HCT116 (cell line): ENCODE data around the gene WSB1. TPM values are rescaled to one million over a fixed set of nuclear protein-coding genes. Genes with fewer than 3 reads are reported as not detected.

Experiments
- ATAC-seq: fragments of 200-7000 bp; cut with Tn5 transposase; 2 replicates; pipeline ENCODE4 v1.9.1; 2020; ENCODE audit warnings: mild to moderate bottlenecking, moderate library complexity
- BruUV-seq: library from RNA; stranded (reverse); fragments of 400-500 nt; replicated peaks from 2 replicates; lab custom pipeline; 2021; lab: Mats Ljungman, UMichigan
- CTCF ChIA-PET: fragments of 300-600 bp; sonication (Branson Sonifier 250); formaldehyde crosslinking; loops from one replicate; lab custom pipeline; 2021; ENCODE audit warnings: antibody characterized with exemption; lab: Charles Lee
- POLR2A ChIA-PET: fragments of 300-600, 350-600 bp; sonication (Branson Sonifier 250); formaldehyde crosslinking; loops from one replicate; lab custom pipeline; 2021; ENCODE audit warnings: antibody characterized with exemption; lab: Charles Lee
- RAD21 ChIA-PET, 2 experiments: fragments of 300-600 bp; sonication (Branson Sonifier 250); formaldehyde crosslinking; loops; one replicate each; lab custom pipeline; 2023; ENCODE audit warnings: low total read pairs in 2 of 2; ENCODE audit not compliant: uncharacterized antibody in 2 of 2, unreplicated experiment in 2 of 2, low non-redundant PET in 1 of 2; lab: Charles Lee
- DNase-seq: peaks from one replicate; pipeline ENCODE4 v3.0.0-alpha.2; 2010; ENCODE audit warnings: low read depth, low spot score
- H2AFZ ChIP-seq: fragments of 200-600 bp; shearing (Covaris generic), sonication (generic); 2 replicates; pipeline ENCODE4 v1.6.1; 2017; ENCODE audit warnings: low read depth, mixed run types, mixed read lengths, antibody characterized with exemption, low read length; ENCODE audit not compliant: poor library complexity, severe bottlenecking
- H3K27ac ChIP-seq: 2 replicates; pipeline ENCODE4 v1.5.1; 2012; ENCODE audit warnings: low read depth, low read length
- H3K27me3 ChIP-seq: fragments of 200-600 bp; sonication (generic); 2 replicates; pipeline ENCODE4 v1.6.1; 2016; ENCODE audit warnings: mixed run types, low read length, mixed read lengths; ENCODE audit not compliant: insufficient read depth
- H3K36me3 ChIP-seq, 2 experiments: fragments of 200-500 bp in 1 of 2; fragments of 200-600 bp in 1 of 2; sonication (Bioruptor generic) in 1 of 2; sonication (generic) in 1 of 2; 2 replicates each; pipeline versions ENCODE4 v1.5.1 to v1.6.1; 2014 to 2016; ENCODE audit warnings: low read length in 2 of 2, inconsistent platforms in 1 of 2, mixed read lengths in 1 of 2, mixed run types in 1 of 2; ENCODE audit not compliant: insufficient read depth in 2 of 2, control insufficient read depth in 1 of 2
- H3K4me1 ChIP-seq, 2 experiments: fragments of 200-600 bp in 1 of 2; sonication (generic) in 1 of 2; 2 replicates each; pipeline versions ENCODE4 v1.5.1 to v1.6.1; 2012 to 2017; ENCODE audit warnings: low read length in 2 of 2, inconsistent platforms in 1 of 2, mild to moderate bottlenecking in 1 of 2, mixed read lengths in 1 of 2, mixed run types in 1 of 2, moderate library complexity in 1 of 2; ENCODE audit not compliant: insufficient read depth in 2 of 2, control insufficient read depth in 1 of 2
- H3K4me2 ChIP-seq: fragments of 200-600 bp; sonication (generic); 2 replicates; pipeline ENCODE4 v1.6.1; 2017; ENCODE audit warnings: mixed run types, low read length, mixed read lengths
- H3K4me3 ChIP-seq, 2 experiments: fragments of 200-600 bp in 1 of 2; sonication (generic) in 1 of 2; replicated peaks in 1 of 2; 2 replicates each; pipeline ENCODE4 v1.5.1; 2011 to 2016; ENCODE audit warnings: low read length in 2 of 2, control low read depth in 1 of 2, low read depth in 1 of 2, mild to moderate bottlenecking in 1 of 2, mixed read lengths in 1 of 2, mixed run types in 1 of 2
- H3K79me2 ChIP-seq: fragments of 200-600 bp; sonication (generic); 2 replicates; pipeline ENCODE4 v1.6.1; 2017; ENCODE audit warnings: mild to moderate bottlenecking, mixed run types, low read length, moderate library complexity, mixed read lengths; ENCODE audit not compliant: insufficient read depth
- H3K9ac ChIP-seq: fragments of 200-600 bp; sonication (generic); 2 replicates; pipeline ENCODE4 v1.6.1; 2016; ENCODE audit warnings: low read length, mixed read lengths
- H3K9me2 ChIP-seq: fragments of 200-600 bp; sonication (generic), shearing (Covaris generic); 2 replicates; pipeline ENCODE4 v1.6.1; 2017; ENCODE audit warnings: mixed run types, mild to moderate bottlenecking, moderate library complexity; ENCODE audit not compliant: insufficient read depth
- H3K9me3 ChIP-seq, 2 experiments: fragments of 200-500 bp in 1 of 2; fragments of 200-600 bp in 1 of 2; sonication (Bioruptor generic) in 1 of 2; sonication (generic) in 1 of 2; 2 replicates each; pipeline ENCODE4 v1.6.1; 2014 to 2017; ENCODE audit warnings: low read length in 2 of 2, mixed read lengths in 2 of 2, inconsistent platforms in 1 of 2, low read depth in 1 of 2, mild to moderate bottlenecking in 1 of 2, mixed run types in 1 of 2, moderate library complexity in 1 of 2; ENCODE audit not compliant: control insufficient read depth in 1 of 2, insufficient read depth in 1 of 2
- H4K20me1 ChIP-seq: fragments of 200-600 bp; sonication (generic), shearing (Covaris generic); 2 replicates; pipeline ENCODE4 v1.6.1; 2017; ENCODE audit warnings: mixed run types, mild to moderate bottlenecking, moderate library complexity; ENCODE audit not compliant: insufficient read depth
- ATF3 ChIP-seq: IDR thresholded peaks from 2 replicates; pipeline ENCODE4 v1.6.1; 2012
- CBX3 ChIP-seq: IDR thresholded peaks from 2 replicates; pipeline ENCODE4 v1.6.1; 2012; ENCODE audit warnings: low read depth
- CEBPB ChIP-seq: IDR thresholded peaks from 2 replicates; pipeline ENCODE4 v1.6.1; 2012; ENCODE audit warnings: low read depth
- CTCF ChIP-seq, 3 experiments: fragments of 200-600 bp in 1 of 3; sonication (generic) in 1 of 3; IDR thresholded peaks in 2 of 3; conservative IDR thresholded peaks in 1 of 3; 2 replicates each; pipeline ENCODE4 v1.5.1; 2012 to 2017; ENCODE audit warnings: low read depth in 2 of 3, low read length in 2 of 3, antibody characterized with exemption in 1 of 3, borderline replicate concordance in 1 of 3, control low read depth in 1 of 3, mild to moderate bottlenecking in 1 of 3, mixed read lengths in 1 of 3, mixed run types in 1 of 3, moderate library complexity in 1 of 3; ENCODE audit not compliant: insufficient read depth in 1 of 3
- EGR1 ChIP-seq: IDR thresholded peaks from 2 replicates; pipeline ENCODE4 v1.6.1; 2012; ENCODE audit warnings: low read depth
- ELF1 ChIP-seq: IDR thresholded peaks from 2 replicates; pipeline ENCODE4 v1.6.1; 2012; ENCODE audit warnings: low read depth, borderline replicate concordance
- EZH2 ChIP-seq: fragments of 200-600 bp; sonication (generic); IDR thresholded peaks from 2 replicates; pipeline ENCODE4 v1.6.1; 2017; ENCODE audit warnings: antibody characterized with exemption, mixed run types
- FOSL1 ChIP-seq: IDR thresholded peaks from 2 replicates; pipeline ENCODE4 v1.6.1; 2012; ENCODE audit warnings: low read depth
- JUND ChIP-seq: IDR thresholded peaks from 2 replicates; pipeline ENCODE4 v1.6.1; 2012
- POLR2A ChIP-seq: IDR thresholded peaks from 2 replicates; pipeline ENCODE4 v1.7.0; 2011; ENCODE audit warnings: borderline replicate concordance; ENCODE audit not compliant: insufficient read depth, insufficient read length; ENCODE audit errors: extremely low read depth
- POLR2AphosphoS5 ChIP-seq: IDR thresholded peaks from 2 replicates; pipeline ENCODE4 v1.6.1; 2011; ENCODE audit warnings: mild to moderate bottlenecking, low read depth, low read length, moderate library complexity
- SIN3A ChIP-seq: IDR thresholded peaks from 2 replicates; pipeline ENCODE4 v1.6.1; 2012; ENCODE audit warnings: low read depth
- SP1 ChIP-seq: IDR thresholded peaks from 2 replicates; pipeline ENCODE4 v1.6.1; 2012; ENCODE audit warnings: low read depth
- YY1 ChIP-seq: IDR thresholded peaks from 2 replicates; pipeline ENCODE4 v1.6.1; 2011; ENCODE audit warnings: low read length, low read depth, moderate library complexity, mild to moderate bottlenecking; ENCODE audit not compliant: insufficient replicate concordance; ENCODE audit errors: extremely low read depth
- ZFX ChIP-seq: fragments of 450-650 bp; IDR thresholded peaks from 2 replicates; pipeline ENCODE4 v1.6.1; 2017
- ZNF274 ChIP-seq: fragments of 200-500 bp; sonication (Bioruptor generic); IDR thresholded peaks from 2 replicates; pipeline ENCODE4 v1.6.1; 2014; ENCODE audit warnings: mild to moderate bottlenecking, low read depth, low read length, inconsistent platforms
- intact Hi-C: fragments of 100-400 bp; cut with micrococcal nuclease; formaldehyde crosslinking; loops from 2 replicates; pipeline ENCODE4 v1.10.0; 2022
- total RNA-seq: library from RNA; stranded (reverse); gene quantifications from one replicate; pipeline ENCODE4 v1.2.1, GENCODE V29; 2021; ENCODE audit not compliant: unreplicated experiment
- TF ChIP-seq, protein P1 (sequence below): IDR thresholded peaks from 2 replicates; pipeline ENCODE4 v1.6.1; 2012; ENCODE audit warnings: low read depth

The WSB1 gene
- total RNA-seq, 1 experiment from 2014 or later, result 88.0 TPM

GRCh38 chr17:27346228-27346899 lies 52.5 kb downstream of the WSB1 start:
- ATAC-seq, result no peak
- POLR2A ChIA-PET, result no interaction called here

DNA sequence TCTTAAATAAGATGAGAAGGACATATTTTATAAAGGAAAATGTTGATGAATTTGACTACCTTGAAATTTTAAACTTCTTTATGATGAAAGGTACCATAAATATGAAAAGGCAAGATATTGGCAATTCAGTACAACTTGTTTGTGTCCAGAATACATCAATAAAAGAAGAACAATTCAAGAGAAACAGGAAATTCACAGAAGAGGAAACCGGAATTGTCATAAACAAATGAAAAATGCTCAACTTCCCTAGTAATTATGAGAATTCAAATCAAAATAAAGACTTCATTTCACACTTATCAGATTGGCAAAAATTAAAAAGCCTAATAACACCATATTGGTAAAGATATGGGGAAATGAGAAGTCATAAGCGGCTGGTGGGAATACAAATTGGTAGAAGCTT lies 54.3 kb downstream of the WSB1 start:
- intact Hi-C loops, result loop anchor here (2.0 kb wide), 1 partner anchor 111 kb away; no protein-coding TSS in a partner anchor
- ChIA-PET RAD21 (no interaction called here), POLR2A (no interaction called here), CTCF (no interaction called here)
- Histone ChIP-seq H3K36me3 (no peaks in the 10 kb centered on the region), H3K27ac (peak overlapping the region; percentile 92), H3K4me2 (peak overlapping the region; percentile 93), H4K20me1 (no peaks in the 10 kb centered on the region), H2AFZ (no peak overlapping the region), H3K4me3 (peak overlapping the region; percentile 47 to 60), H3K9me2 (no peaks in the 10 kb centered on the region), H3K27me3 (no peaks in the 10 kb centered on the region), H3K9me3 (no peaks in the 10 kb centered on the region), H3K9ac (peak overlapping the region; percentile 74), H3K4me1 (peaks cover 27 to 47% of the 10 kb centered on the region in 2 experiments), H3K79me2 (peaks cover 22% of the 10 kb centered on the region)
- ATAC-seq, result no peak
- no peak for DNase-seq
- no TSS peak for BruUV-seq
- TF ChIP-seq POLR2AphosphoS5, result no peak
- no peak for TF ChIP-seq CTCF (IDR thresholded peaks at IDR 0.05 in 2 of 3, conservative IDR thresholded peaks at IDR 0.05 in 1 of 3; ENCODE audit: borderline replicate concordance in 1 of 3, insufficient read depth in 1 of 3, low read depth in 2 of 3, low read length in 2 of 3)
- no peak for TF ChIP-seq FOSL1
- no peak for TF ChIP-seq CEBPB
- TF ChIP-seq EGR1, result no peak
- TF ChIP-seq, protein P1, sequence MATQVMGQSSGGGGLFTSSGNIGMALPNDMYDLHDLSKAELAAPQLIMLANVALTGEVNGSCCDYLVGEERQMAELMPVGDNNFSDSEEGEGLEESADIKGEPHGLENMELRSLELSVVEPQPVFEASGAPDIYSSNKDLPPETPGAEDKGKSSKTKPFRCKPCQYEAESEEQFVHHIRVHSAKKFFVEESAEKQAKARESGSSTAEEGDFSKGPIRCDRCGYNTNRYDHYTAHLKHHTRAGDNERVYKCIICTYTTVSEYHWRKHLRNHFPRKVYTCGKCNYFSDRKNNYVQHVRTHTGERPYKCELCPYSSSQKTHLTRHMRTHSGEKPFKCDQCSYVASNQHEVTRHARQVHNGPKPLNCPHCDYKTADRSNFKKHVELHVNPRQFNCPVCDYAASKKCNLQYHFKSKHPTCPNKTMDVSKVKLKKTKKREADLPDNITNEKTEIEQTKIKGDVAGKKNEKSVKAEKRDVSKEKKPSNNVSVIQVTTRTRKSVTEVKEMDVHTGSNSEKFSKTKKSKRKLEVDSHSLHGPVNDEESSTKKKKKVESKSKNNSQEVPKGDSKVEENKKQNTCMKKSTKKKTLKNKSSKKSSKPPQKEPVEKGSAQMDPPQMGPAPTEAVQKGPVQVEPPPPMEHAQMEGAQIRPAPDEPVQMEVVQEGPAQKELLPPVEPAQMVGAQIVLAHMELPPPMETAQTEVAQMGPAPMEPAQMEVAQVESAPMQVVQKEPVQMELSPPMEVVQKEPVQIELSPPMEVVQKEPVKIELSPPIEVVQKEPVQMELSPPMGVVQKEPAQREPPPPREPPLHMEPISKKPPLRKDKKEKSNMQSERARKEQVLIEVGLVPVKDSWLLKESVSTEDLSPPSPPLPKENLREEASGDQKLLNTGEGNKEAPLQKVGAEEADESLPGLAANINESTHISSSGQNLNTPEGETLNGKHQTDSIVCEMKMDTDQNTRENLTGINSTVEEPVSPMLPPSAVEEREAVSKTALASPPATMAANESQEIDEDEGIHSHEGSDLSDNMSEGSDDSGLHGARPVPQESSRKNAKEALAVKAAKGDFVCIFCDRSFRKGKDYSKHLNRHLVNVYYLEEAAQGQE, result no peak
- no peak for TF ChIP-seq JUND
- TF ChIP-seq ELF1, result no peak
- no peak for TF ChIP-seq ZFX
- no peak for TF ChIP-seq ATF3
- TF ChIP-seq POLR2A, result no peak
- no peak for TF ChIP-seq SIN3A
- no peak for TF ChIP-seq ZNF274
- TF ChIP-seq EZH2, result no peak
- no peak for TF ChIP-seq CBX3
- TF ChIP-seq SP1, result no peak

More at GRCh38 chr17:27346228-27346899, 52.5 kb downstream of the WSB1 start:
- no peak overlapping the region for H2AFZ ChIP-seq
- no peaks in the 10 kb centered on the region for H3K9me3 ChIP-seq
- H3K4me1 ChIP-seq, result peaks cover 19 to 30% of the 10 kb centered on the region in 2 experiments
- RAD21 ChIA-PET, result interaction anchor here in 1 of 2 experiments (0.6 kb wide), 1 partner anchor 101 kb away, joined by 3 read pairs; no protein-coding TSS in a partner anchor
- H3K9ac ChIP-seq, result no peak overlapping the region
- intact Hi-C loops, result no loop called here
- no peak for TF ChIP-seq CEBPB
- no peak for TF ChIP-seq YY1
- no peaks in the 10 kb centered on the region for H3K27me3 ChIP-seq
- no TSS peak for BruUV-seq
- no peak overlapping the region for H3K4me3 ChIP-seq
- CTCF ChIA-PET, result no interaction called here
- no peak overlapping the region for H3K4me2 ChIP-seq
- no peaks in the 10 kb centered on the region for H3K36me3 ChIP-seq
- H4K20me1 ChIP-seq, result no peaks in the 10 kb centered on the region
- peaks cover 4% of the 10 kb centered on the region; the same call in 1 of the 2 replicates for H3K79me2 ChIP-seq
- H3K27ac ChIP-seq, result no peak overlapping the region
- H3K9me2 ChIP-seq, result no peaks in the 10 kb centered on the region
- DNase-seq, result no peak
